Endothelial cell of umbilical vein (primary cell): ENCODE data around the gene KATNB1. TPM values are rescaled to one million over a fixed set of nuclear protein-coding genes. Genes with fewer than 3 reads are reported as not detected.

Source experiments
- BruUV-seq: library from RNA; stranded (reverse); fragments of 400-500 nt; replicated peaks from 2 replicates; lab custom pipeline; 2021; lab: Mats Ljungman, UMichigan
- CTCF ChIA-PET: fragments of 300-600, 350-600 bp; sonication (Branson Sonifier 250); formaldehyde crosslinking; loops from one replicate; lab custom pipeline; 2021; ENCODE audit warnings: antibody characterized with exemption, inconsistent platforms; lab: Charles Lee
- POLR2A ChIA-PET: fragments of 300-600, 350-600 bp; sonication (Branson Sonifier 250); formaldehyde crosslinking; loops from one replicate; lab custom pipeline; 2021; ENCODE audit warnings: antibody characterized with exemption, inconsistent platforms; lab: Charles Lee
- DNase-seq: peaks from one replicate; pipeline ENCODE4 v3.0.0-alpha.2; 2011; ENCODE audit warnings: low read depth, low spot score
- FAIRE-seq: peaks from 2 replicates; lab custom pipeline; 2011; peaks lifted over from hg19 to GRCh38; lab: Jason Lieb, UNC
- H2AFZ ChIP-seq: 2 replicates; pipeline ENCODE4 v1.6.0; 2012; ENCODE audit warnings: low read depth, low read length, control low read depth, inconsistent platforms
- H3K27ac ChIP-seq: 2 replicates; pipeline ENCODE4 v1.5.1; 2011; ENCODE audit warnings: low read depth, mild to moderate bottlenecking, control low read depth, low read length, moderate library complexity; ENCODE audit not compliant: insufficient read depth
- H3K27me3 ChIP-seq, 2 experiments: 2 replicates each; pipeline versions ENCODE4 v1.6.0 to v1.6.1; 2011; ENCODE audit warnings: low read length in 2 of 2, mixed read lengths in 1 of 2; ENCODE audit not compliant: control insufficient read depth in 2 of 2, insufficient read depth in 2 of 2
- H3K36me3 ChIP-seq, 2 experiments: 2 replicates in 1 of 2; 3 replicates in 1 of 2; pipeline ENCODE4 v1.5.1; 2011; ENCODE audit warnings: low read length in 2 of 2, mild to moderate bottlenecking in 1 of 2, moderate library complexity in 1 of 2; ENCODE audit not compliant: control insufficient read depth in 2 of 2, insufficient read depth in 2 of 2; ENCODE audit errors: extremely low read depth in 1 of 2
- H3K4me1 ChIP-seq: 3 replicates; pipeline ENCODE4 v1.5.1; 2011; ENCODE audit warnings: mild to moderate bottlenecking, low read length; ENCODE audit not compliant: control insufficient read depth, insufficient read depth; ENCODE audit errors: extremely low read depth
- H3K4me2 ChIP-seq: 2 replicates; pipeline ENCODE4 v1.6.1; 2011; ENCODE audit warnings: low read length, control low read depth, mixed read lengths; ENCODE audit not compliant: insufficient read depth
- H3K4me3 ChIP-seq, 3 experiments: fragments of 200-600 bp in 1 of 3; sonication (generic), shearing (Covaris generic) in 1 of 3; replicated peaks in 1 of 3; 2 replicates each; pipeline ENCODE4 v1.5.1; 2011 to 2016; ENCODE audit warnings: control low read depth in 3 of 3, low read length in 3 of 3, mild to moderate bottlenecking in 2 of 3, inconsistent platforms in 1 of 3, low read depth in 1 of 3, moderate library complexity in 1 of 3; ENCODE audit not compliant: insufficient read depth in 1 of 3
- H3K79me2 ChIP-seq: 2 replicates; pipeline ENCODE4 v1.6.0; 2012; ENCODE audit warnings: low read length, inconsistent platforms; ENCODE audit not compliant: control insufficient read depth, insufficient read depth
- H3K9ac ChIP-seq: replicated peaks from 2 replicates; pipeline ENCODE3; 2011; ENCODE audit warnings: low read length, control low read depth; ENCODE audit not compliant: insufficient read depth; ENCODE audit errors: extremely low read depth
- H3K9me1 ChIP-seq: replicated peaks from 3 replicates; pipeline ENCODE4 v1.6.0; 2011; ENCODE audit warnings: mild to moderate bottlenecking, low read length; ENCODE audit not compliant: control insufficient read depth, insufficient read depth; ENCODE audit errors: extremely low read depth
- H3K9me3 ChIP-seq: replicated peaks from 2 replicates; pipeline ENCODE4 v1.5.1; 2012; ENCODE audit warnings: low read length, inconsistent platforms; ENCODE audit not compliant: control insufficient read depth, insufficient read depth
- H4K20me1 ChIP-seq: replicated peaks from 2 replicates; pipeline ENCODE3; 2011; ENCODE audit warnings: mild to moderate bottlenecking, low read length; ENCODE audit not compliant: control insufficient read depth, insufficient read depth; ENCODE audit errors: extremely low read depth
- CTCF ChIP-seq, 2 donors: IDR thresholded peaks; 1 replicate in 1 of 2; 2 replicates in 1 of 2; pipeline ENCODE4 v1.5.1; 2011; ENCODE audit warnings: low read length in 2 of 2, mild to moderate bottlenecking in 2 of 2, moderate library complexity in 2 of 2, control low read depth in 1 of 2, inconsistent platforms in 1 of 2, low read depth in 1 of 2; ENCODE audit not compliant: insufficient read depth in 1 of 2; ENCODE audit errors: extremely low read depth in 1 of 2
- EZH2 ChIP-seq: IDR thresholded peaks from 2 replicates; pipeline ENCODE4 v1.6.1; 2012; ENCODE audit warnings: borderline replicate concordance, low read depth, mild to moderate bottlenecking, moderate library complexity, low read length, inconsistent platforms; ENCODE audit not compliant: severe bottlenecking
- FOS ChIP-seq: IDR thresholded peaks from 2 replicates; pipeline ENCODE4 v1.6.1; 2011; ENCODE audit warnings: mild to moderate bottlenecking, low read length, moderate library complexity, borderline replicate concordance; ENCODE audit not compliant: insufficient read depth
- GATA2 ChIP-seq: IDR thresholded peaks from 2 replicates; pipeline ENCODE4 v1.7.0; 2011; ENCODE audit warnings: low read depth, mild to moderate bottlenecking, moderate library complexity, mixed read lengths, low read length; ENCODE audit not compliant: insufficient read length, insufficient read depth
- JUN ChIP-seq: IDR thresholded peaks from 2 replicates; pipeline ENCODE4 v1.6.1; 2011; ENCODE audit warnings: borderline replicate concordance, low read depth; ENCODE audit not compliant: insufficient read length, insufficient read depth
- MAX ChIP-seq: IDR thresholded peaks from 2 replicates; pipeline ENCODE4 v1.6.1; 2011; ENCODE audit not compliant: insufficient read depth, insufficient read length
- MYC ChIP-seq: IDR thresholded peaks from one replicate; pipeline ENCODE4 v1.6.1; 2011; ENCODE audit warnings: mild to moderate bottlenecking, low read depth, low read length
- POLR2A ChIP-seq: IDR thresholded peaks from 2 replicates; pipeline ENCODE4 v1.6.1; 2012; ENCODE audit warnings: low read depth, mild to moderate bottlenecking, control low read depth, low read length
- POLR2AphosphoS5 ChIP-seq: IDR thresholded peaks from 2 replicates; pipeline ENCODE4 v1.6.1; 2012; ENCODE audit warnings: low read depth, mild to moderate bottlenecking, control low read depth, low read length, moderate library complexity; ENCODE audit not compliant: insufficient read depth
- dilution Hi-C: fragments of 300-500 bp; cut with MboI; formaldehyde crosslinking; loops from one replicate; pipeline ENCODE4 v1.15.0; 2019; ENCODE audit warnings: low sequenced_read_pairs; ENCODE audit not compliant: extremely low pct_ligation_motif_present
- intact Hi-C: fragments of 100-400 bp; cut with micrococcal nuclease; formaldehyde crosslinking; loops from one replicate; pipeline ENCODE4 v1.10.0; 2022
- polyA plus RNA-seq, 4 experiments: library from polyadenylated mRNA; depleted of rRNA in 3 of 4; stranded (reverse) in 3 of 4; unstranded in 1 of 4; fragments of >200 nt; gene quantifications; 2 replicates each; pipeline versions ENCODE4 v1.2.1 to v1.2.3, GENCODE V29; 2011 to 2012; ENCODE audit warnings: missing spikeins in 1 of 4
- total RNA-seq: library from RNA; stranded (reverse); gene quantifications from 2 replicates; pipeline ENCODE4 v1.2.3, GENCODE V29; 2021

Gene KATNB1
- total and polyA plus RNA-seq, 2 donors (not counting 3 experiments of a cell fraction or from before 2014, with no cell fraction given), result 25.9 to 35.9 TPM

GRCh38 chr16:57704011-57704904 lies 31.3 kb upstream of the KATNB1 start:
- BruUV-seq, result no TSS peak
- FAIRE-seq (no peak), DNase-seq (no peak)
- intact Hi-C loops, result no loop called here
- H3K9me1 ChIP-seq, result no peaks in the 10 kb centered on the region
- CTCF ChIA-PET, result interaction anchor here (1.5 kb wide), 1 partner anchor 19 kb away, joined by 5 read pairs; no protein-coding TSS in a partner anchor
- H2AFZ ChIP-seq, result no peak overlapping the region
- H3K9me3 ChIP-seq, result no peaks in the 10 kb centered on the region
- TF ChIP-seq MYC (no peak), EZH2 (no peak), CTCF (IDR thresholded peaks at IDR 0.05; ENCODE audit: extremely low read depth in 1 of 2, insufficient read depth in 1 of 2, low read depth in 1 of 2, low read length in 2 of 2) (no peak), JUN (no peak), POLR2A (no peak), POLR2AphosphoS5 (no peak), FOS (no peak), MAX (no peak), GATA2 (no peak)
- H3K27ac ChIP-seq, result no peak overlapping the region
- no peaks in the 10 kb centered on the region for H3K36me3 ChIP-seq
- POLR2A ChIA-PET, result interaction anchor here (0.6 to 0.7 kb wide), 2 partner anchors 21 to 1079 kb away, joined by 3 to 5 read pairs; partner anchors contain the start of gene MT1E
- H3K4me3 ChIP-seq, result no peak overlapping the region
- dilution Hi-C loops, result no loop called here
- H3K79me2 ChIP-seq, result no peaks in the 10 kb centered on the region
- H3K9ac ChIP-seq, result no peak overlapping the region
- H3K4me2 ChIP-seq, result no peak overlapping the region
- H3K4me1 ChIP-seq, result no peaks in the 10 kb centered on the region
- H3K27me3 ChIP-seq, result no peaks in the 10 kb centered on the region
- no peaks in the 10 kb centered on the region for H4K20me1 ChIP-seq
